MM.1S (cell line): ENCODE results near the gene OSTM1.

Source experiments
- DNase-seq: peaks from one replicate; pipeline ENCODE4 v3.0.0-alpha.2; 2015
- H2AFZ ChIP-seq: fragments of 300-600 bp; sonication (generic); 2 replicates; pipeline ENCODE4 v1.6.0; 2016; ENCODE audit warnings: antibody characterized with exemption, low read length
- H3F3A ChIP-seq: fragments of 300-600 bp; sonication (generic); 2 replicates; pipeline ENCODE4 v1.6.1; 2016; ENCODE audit warnings: mild to moderate bottlenecking, antibody characterized with exemption, low read length, moderate library complexity, mixed read lengths; ENCODE audit not compliant: insufficient read depth
- H3K27ac ChIP-seq: fragments of 300-600 bp; sonication (generic); 2 replicates; pipeline ENCODE4 v1.5.1; 2016; ENCODE audit warnings: mild to moderate bottlenecking, low read length
- H3K27me3 ChIP-seq: fragments of 300-600 bp; sonication (generic); replicated peaks from 2 replicates; pipeline ENCODE4 v1.6.0; 2016; ENCODE audit warnings: low read length; ENCODE audit not compliant: insufficient read depth
- H3K36me3 ChIP-seq: fragments of 300-600 bp; sonication (generic); replicated peaks from 2 replicates; pipeline ENCODE4 v1.6.1; 2016; ENCODE audit warnings: mild to moderate bottlenecking, low read length, mixed read lengths; ENCODE audit not compliant: insufficient read depth
- H3K4me1 ChIP-seq: fragments of 300-600 bp; sonication (generic); 2 replicates; pipeline ENCODE4 v1.6.1; 2016; ENCODE audit warnings: low read length, mixed read lengths
- H3K4me2 ChIP-seq: fragments of 300-600 bp; sonication (generic); 2 replicates; pipeline ENCODE4 v1.6.0; 2016; ENCODE audit warnings: low read depth, low read length
- H3K4me3 ChIP-seq: fragments of 300-600 bp; sonication (generic); 2 replicates; pipeline ENCODE4 v1.5.1; 2016; ENCODE audit warnings: low read length, mixed read lengths
- H3K79me2 ChIP-seq: fragments of 300-600 bp; sonication (generic); 2 replicates; pipeline ENCODE4 v1.6.1; 2016; ENCODE audit warnings: mixed run types, low read length, mixed read lengths
- H3K9ac ChIP-seq: fragments of 300-600 bp; sonication (generic); 2 replicates; pipeline ENCODE4 v1.6.1; 2016; ENCODE audit warnings: low read length, mixed read lengths
- H3K9me2 ChIP-seq: fragments of 300-600 bp; sonication (generic); replicated peaks from 2 replicates; pipeline ENCODE4 v1.6.1; 2016; ENCODE audit warnings: mild to moderate bottlenecking, low read length, mixed read lengths; ENCODE audit not compliant: insufficient read depth
- H3K9me3 ChIP-seq: fragments of 300-600 bp; sonication (generic); replicated peaks from 2 replicates; pipeline ENCODE4 v1.6.1; 2016; ENCODE audit warnings: mild to moderate bottlenecking, low read length, mixed read lengths; ENCODE audit not compliant: insufficient read depth
- H4K20me1 ChIP-seq: fragments of 300-600 bp; sonication (generic); 2 replicates; pipeline ENCODE4 v1.6.1; 2016; ENCODE audit warnings: mild to moderate bottlenecking, low read length, moderate library complexity, mixed read lengths; ENCODE audit not compliant: insufficient read depth
- EZH2 ChIP-seq: fragments of 300-600 bp; sonication (generic); optimal IDR thresholded peaks from 2 replicates; pipeline ENCODE3; 2017; ENCODE audit warnings: low read depth, mild to moderate bottlenecking, antibody characterized with exemption, low read length, mixed read lengths
- EZH2phosphoT487 ChIP-seq: fragments of 300-600 bp; sonication (generic); IDR thresholded peaks from 2 replicates; pipeline ENCODE4 v1.6.1; 2018; ENCODE audit warnings: antibody characterized with exemption, low read length
- TF ChIP-seq, protein P1 (sequence below): fragments of 300-600 bp; sonication (generic); IDR thresholded peaks from 2 replicates; pipeline ENCODE4 v1.5.1; 2016; ENCODE audit warnings: antibody characterized with exemption, low read length, mixed read lengths

Gene OSTM1

GRCh38 chr6:108116546-108117426 is 42.2 kb upstream of the OSTM1 start:
- Histone ChIP-seq H3K9me3 (no peaks in the 10 kb centered on the region), H3K4me2 (peak overlapping the region; percentile 98), H2AFZ (peak overlapping the region; percentile 100), H3K4me1 (no peaks in the 10 kb centered on the region), H3K4me3 (no peak overlapping the region), H4K20me1 (no peaks in the 10 kb centered on the region), H3K9me2 (no peaks in the 10 kb centered on the region), H3F3A (0 out of 2 replicates have a peak, but pooled peaks cover 3% of the 10 kb centered on the region), H3K27ac (no peak overlapping the region), H3K36me3 (no peaks in the 10 kb centered on the region), H3K79me2 (no peaks in the 10 kb centered on the region), H3K27me3 (peaks cover 10% of the 10 kb centered on the region; the same call in 1 of the 2 replicates), H3K9ac (no peak overlapping the region)
- TF ChIP-seq, protein P1, sequence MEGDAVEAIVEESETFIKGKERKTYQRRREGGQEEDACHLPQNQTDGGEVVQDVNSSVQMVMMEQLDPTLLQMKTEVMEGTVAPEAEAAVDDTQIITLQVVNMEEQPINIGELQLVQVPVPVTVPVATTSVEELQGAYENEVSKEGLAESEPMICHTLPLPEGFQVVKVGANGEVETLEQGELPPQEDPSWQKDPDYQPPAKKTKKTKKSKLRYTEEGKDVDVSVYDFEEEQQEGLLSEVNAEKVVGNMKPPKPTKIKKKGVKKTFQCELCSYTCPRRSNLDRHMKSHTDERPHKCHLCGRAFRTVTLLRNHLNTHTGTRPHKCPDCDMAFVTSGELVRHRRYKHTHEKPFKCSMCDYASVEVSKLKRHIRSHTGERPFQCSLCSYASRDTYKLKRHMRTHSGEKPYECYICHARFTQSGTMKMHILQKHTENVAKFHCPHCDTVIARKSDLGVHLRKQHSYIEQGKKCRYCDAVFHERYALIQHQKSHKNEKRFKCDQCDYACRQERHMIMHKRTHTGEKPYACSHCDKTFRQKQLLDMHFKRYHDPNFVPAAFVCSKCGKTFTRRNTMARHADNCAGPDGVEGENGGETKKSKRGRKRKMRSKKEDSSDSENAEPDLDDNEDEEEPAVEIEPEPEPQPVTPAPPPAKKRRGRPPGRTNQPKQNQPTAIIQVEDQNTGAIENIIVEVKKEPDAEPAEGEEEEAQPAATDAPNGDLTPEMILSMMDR = no peak
- TF ChIP-seq EZH2phosphoT487 (no peak), EZH2 (no peak)
- no peak for DNase-seq

DNA sequence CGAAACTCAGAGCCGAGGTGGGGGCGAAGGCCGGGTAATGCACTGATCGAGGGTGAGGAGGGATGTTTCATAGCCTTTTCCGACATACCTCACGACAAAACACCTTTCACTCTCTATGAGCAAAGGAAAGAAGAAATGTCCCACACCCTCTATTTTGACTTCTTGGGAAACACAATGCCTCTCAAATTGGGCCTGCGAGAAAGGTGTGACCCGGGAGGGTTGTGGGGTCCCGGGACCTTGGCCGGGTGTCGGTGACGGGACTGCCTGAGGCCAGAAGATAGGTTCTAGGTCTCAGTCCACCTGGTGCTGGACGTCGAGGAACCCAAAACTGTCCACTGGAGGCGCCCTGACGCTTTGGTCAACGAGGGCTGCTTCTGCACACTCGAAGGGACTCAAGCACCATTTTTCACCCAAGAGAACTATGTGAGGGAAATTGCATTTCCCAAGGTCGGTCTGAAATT is 41.1 kb upstream of the OSTM1 start:
- H3K9ac ChIP-seq = no peak overlapping the region
- no peaks in the 10 kb centered on the region for H3K9me3 ChIP-seq
- H3K4me3 ChIP-seq = no peak overlapping the region
- 0 out of 2 replicates have a peak, but pooled peaks cover 3% of the 10 kb centered on the region for H3F3A ChIP-seq
- H3K27ac ChIP-seq = no peak overlapping the region
- H3K4me2 ChIP-seq = peak overlapping the region; percentile 10; the same call in 1 of the 2 replicates
- H3K4me1 ChIP-seq = no peaks in the 10 kb centered on the region
- H3K27me3 ChIP-seq = peaks cover 10% of the 10 kb centered on the region; the same call in 1 of the 2 replicates
- H3K9me2 ChIP-seq = no peaks in the 10 kb centered on the region
- H4K20me1 ChIP-seq = no peaks in the 10 kb centered on the region
- no peaks in the 10 kb centered on the region for H3K36me3 ChIP-seq
- H3K79me2 ChIP-seq = no peaks in the 10 kb centered on the region
- DNase-seq = no peak
- H2AFZ ChIP-seq = no peak overlapping the region
- TF ChIP-seq, protein P1 = peak; percentile 44
- TF ChIP-seq EZH2 = no peak

GRCh38 chr6:108114841-108115597 is 40.5 kb upstream of the OSTM1 start:
- no peak overlapping the region for H3K4me3 ChIP-seq
- H4K20me1 ChIP-seq = no peaks in the 10 kb centered on the region

More at GRCh38 chr6:108114841-108115597, 40.5 kb upstream of the OSTM1 start:
- Histone ChIP-seq H3K4me2 (peak overlapping the region; percentile 10; the same call in 1 of the 2 replicates), H3F3A (0 out of 2 replicates have a peak, but pooled peaks cover 3% of the 10 kb centered on the region), H3K79me2 (no peaks in the 10 kb centered on the region), H3K36me3 (no peaks in the 10 kb centered on the region), H3K9me3 (no peaks in the 10 kb centered on the region), H3K27ac (no peak overlapping the region), H3K4me1 (no peaks in the 10 kb centered on the region), H3K9me2 (no peaks in the 10 kb centered on the region), H2AFZ (no peak overlapping the region), H3K27me3 (peaks cover 10% of the 10 kb centered on the region; the same call in 1 of the 2 replicates), H3K9ac (no peak overlapping the region)
- TF ChIP-seq EZH2 = no peak
- no peak for TF ChIP-seq EZH2phosphoT487
- TF ChIP-seq, protein P1 = no peak
- no peak for DNase-seq
